ENCODE results near the gene HOXD11. TPM values are rescaled to one million over a fixed set of nuclear protein-coding genes. Genes with fewer than 3 reads are reported as not detected.

Gene HOXD11
- total RNA-seq, 1 donor from 2014 or later, result not detected

- Mint-ChIP-seq H3K36me3 (ENCODE audit: low read depth) (peaks cover 8% of the 10 kb centered on the region), H3K9me3 (peaks cover 5% of the 10 kb centered on the region), H3K27ac (no peak overlapping the region), H3K4me3 (no peak overlapping the region), H3K27me3 (peaks cover 87% of the 10 kb centered on the region), H3K4me1 (peaks cover 14% of the 10 kb centered on the region)
- no peak for DNase-seq
- intact Hi-C loops (cut with micrococcal nuclease), result no loop called here
Measured at GRCh38 chr2:176101842-176102241, 5.2 kb upstream of the HOXD11 start.

GRCh38 chr2:176102309-176102866 lies 4.7 kb upstream of the HOXD11 start:
- DNase-seq, result no peak
- intact Hi-C loops (cut with micrococcal nuclease), result no loop called here
- peaks cover 10% of the 10 kb centered on the region for H3K4me1 Mint-ChIP-seq
- no peak overlapping the region for H3K27ac Mint-ChIP-seq
- peaks cover 8% of the 10 kb centered on the region for H3K36me3 Mint-ChIP-seq (ENCODE audit: low read depth)
- H3K27me3 Mint-ChIP-seq, result peaks cover 86% of the 10 kb centered on the region
- no peak overlapping the region for H3K4me3 Mint-ChIP-seq
- H3K9me3 Mint-ChIP-seq, result peaks cover 5% of the 10 kb centered on the region

GRCh38 chr2:176103194-176103593 lies 3.9 kb upstream of the HOXD11 start:
- Mint-ChIP-seq H3K4me1 (peaks cover 5% of the 10 kb centered on the region), H3K27ac (no peak overlapping the region), H3K4me3 (no peak overlapping the region), H3K36me3 (ENCODE audit: low read depth) (peaks cover 8% of the 10 kb centered on the region), H3K9me3 (peaks cover 5% of the 10 kb centered on the region), H3K27me3 (peaks cover 79% of the 10 kb centered on the region)
- intact Hi-C loops (cut with micrococcal nuclease), result no loop called here
- no peak for DNase-seq

- intact Hi-C loops (cut with micrococcal nuclease), result no loop called here
- peaks cover 79% of the 10 kb centered on the region for H3K27me3 Mint-ChIP-seq
- H3K4me3 Mint-ChIP-seq, result no peak overlapping the region
- H3K27ac Mint-ChIP-seq, result no peak overlapping the region
- peaks cover 8% of the 10 kb centered on the region for H3K36me3 Mint-ChIP-seq (ENCODE audit: low read depth)
- DNase-seq, result no peak
- peaks cover 5% of the 10 kb centered on the region for H3K4me1 Mint-ChIP-seq
- H3K9me3 Mint-ChIP-seq, result peaks cover 5% of the 10 kb centered on the region
Measured at GRCh38 chr2:176103742-176104315, 3.3 kb upstream of the HOXD11 start.

GRCh38 chr2:176104316-176105077 lies 2.6 kb upstream of the HOXD11 start:
- intact Hi-C loops (cut with micrococcal nuclease), result no loop called here
- Mint-ChIP-seq H3K27ac (peak overlapping the region; percentile 51), H3K4me1 (peaks cover 5% of the 10 kb centered on the region), H3K27me3 (peaks cover 79% of the 10 kb centered on the region), H3K9me3 (peaks cover 8% of the 10 kb centered on the region), H3K4me3 (no peak overlapping the region), H3K36me3 (ENCODE audit: low read depth) (peaks cover 8% of the 10 kb centered on the region)
- no peak for DNase-seq

- Mint-ChIP-seq H3K27ac (peak overlapping the region; percentile 21), H3K4me1 (peaks cover 5% of the 10 kb centered on the region), H3K36me3 (ENCODE audit: low read depth) (peaks cover 8% of the 10 kb centered on the region), H3K4me3 (no peak overlapping the region), H3K9me3 (peaks cover 9% of the 10 kb centered on the region), H3K27me3 (peaks cover 82% of the 10 kb centered on the region)
- intact Hi-C loops (cut with micrococcal nuclease), result no loop called here
- no peak for DNase-seq
Measured at GRCh38 chr2:176105078-176105729, 1.9 kb upstream of the HOXD11 start.

- no peak for DNase-seq
- peak overlapping the region; percentile 77 for H3K27ac Mint-ChIP-seq
- intact Hi-C loops (cut with micrococcal nuclease), result no loop called here
- H3K4me3 Mint-ChIP-seq, result peak overlapping the region; percentile 37
- H3K9me3 Mint-ChIP-seq, result peaks cover 9% of the 10 kb centered on the region
- peaks cover 8% of the 10 kb centered on the region for H3K36me3 Mint-ChIP-seq (ENCODE audit: low read depth)
- peaks cover 83% of the 10 kb centered on the region for H3K27me3 Mint-ChIP-seq
- peaks cover 5% of the 10 kb centered on the region for H3K4me1 Mint-ChIP-seq
Measured at GRCh38 chr2:176105730-176106580, 1.1 kb upstream of the HOXD11 start.

- peaks cover 8% of the 10 kb centered on the region for H3K36me3 Mint-ChIP-seq (ENCODE audit: low read depth)
- peaks cover 81% of the 10 kb centered on the region for H3K27me3 Mint-ChIP-seq
- no peak for DNase-seq
- H3K4me1 Mint-ChIP-seq, result peaks cover 8% of the 10 kb centered on the region
- H3K9me3 Mint-ChIP-seq, result peaks cover 9% of the 10 kb centered on the region
- intact Hi-C loops (cut with micrococcal nuclease), result no loop called here
- H3K4me3 Mint-ChIP-seq, result no peak overlapping the region
- no peak overlapping the region for H3K27ac Mint-ChIP-seq
Measured at GRCh38 chr2:176107731-176108181, 676 bp downstream of the HOXD11 start.

- Mint-ChIP-seq H3K36me3 (ENCODE audit: low read depth) (peaks cover 8% of the 10 kb centered on the region), H3K9me3 (peaks cover 9% of the 10 kb centered on the region), H3K4me1 (peaks cover 8% of the 10 kb centered on the region), H3K4me3 (no peak overlapping the region), H3K27me3 (peaks cover 84% of the 10 kb centered on the region), H3K27ac (peak overlapping the region; percentile 75)
- no peak for DNase-seq
- intact Hi-C loops (cut with micrococcal nuclease), result no loop called here
Measured at GRCh38 chr2:176109192-176109901, 2.3 kb downstream of the HOXD11 start.

- Mint-ChIP-seq H3K4me3 (no peak overlapping the region), H3K27ac (no peak overlapping the region), H3K4me1 (peaks cover 8% of the 10 kb centered on the region), H3K36me3 (ENCODE audit: low read depth) (peaks cover 7% of the 10 kb centered on the region), H3K9me3 (peaks cover 9% of the 10 kb centered on the region), H3K27me3 (peaks cover 80% of the 10 kb centered on the region)
- no peak for DNase-seq
- intact Hi-C loops (cut with micrococcal nuclease), result loop anchor here (2.0 kb wide), 3 partner anchors 19 to 49 kb away; partner anchors contain the start of genes EVX2 and HOXD8
Measured at GRCh38 chr2:176109946-176110345, 2.9 kb downstream of the HOXD11 start.

- Mint-ChIP-seq H3K9me3 (peaks cover 9% of the 10 kb centered on the region), H3K4me1 (peaks cover 8% of the 10 kb centered on the region), H3K27ac (peak overlapping the region; percentile 12), H3K4me3 (no peak overlapping the region), H3K27me3 (peaks cover 77% of the 10 kb centered on the region), H3K36me3 (ENCODE audit: low read depth) (peaks cover 4% of the 10 kb centered on the region)
- intact Hi-C loops (cut with micrococcal nuclease), result loop anchor here (2.0 kb wide), 3 partner anchors 18 to 48 kb away; partner anchors contain the start of genes EVX2 and HOXD8
- DNase-seq, result no peak
Measured at GRCh38 chr2:176110415-176111308, 3.6 kb downstream of the HOXD11 start.

- peaks cover 76% of the 10 kb centered on the region for H3K27me3 Mint-ChIP-seq
- H3K4me3 Mint-ChIP-seq, result no peak overlapping the region
- intact Hi-C loops (cut with micrococcal nuclease), result loop anchor here (2.0 kb wide), 3 partner anchors 18 to 48 kb away; partner anchors contain the start of genes EVX2 and HOXD8
- peaks cover 1% of the 10 kb centered on the region for H3K36me3 Mint-ChIP-seq (ENCODE audit: low read depth)
- H3K27ac Mint-ChIP-seq, result peak overlapping the region; percentile 12
- peaks cover 6% of the 10 kb centered on the region for H3K9me3 Mint-ChIP-seq
- peaks cover 5% of the 10 kb centered on the region for H3K4me1 Mint-ChIP-seq
- DNase-seq, result no peak
Measured at GRCh38 chr2:176111309-176111663, 4.2 kb downstream of the HOXD11 start.

Measured in activated CD4-positive, alpha-beta T cell treated with anti-CD3 and anti-CD28 coated beads, Interleukin-2, amount 10 ng/mL, durations not matched to agents 24 days and 14 days (primary cell).